AG04449 (cell line): ENCODE data around the gene MX2.

Experiments
- CTCF ChIA-PET: fragments of 350-600 bp; formaldehyde crosslinking; extraction: SDS; loops from one replicate; lab custom pipeline; 2021; ENCODE audit warnings: antibody characterized with exemption; lab: Yijun Ruan, JAX
- POLR2A ChIA-PET: fragments of 400-600, 350-600 bp; formaldehyde crosslinking; extraction: SDS; loops from one replicate; lab custom pipeline; 2020; ENCODE audit warnings: antibody characterized with exemption, inconsistent platforms; lab: Yijun Ruan, JAX
- DNase-seq: peaks from one replicate; pipeline ENCODE4 v3.0.0-alpha.2; 2010; ENCODE audit warnings: low read depth, low spot score
- H3K4me3 ChIP-seq: 2 replicates; pipeline ENCODE4 v1.5.1; 2011; ENCODE audit warnings: low read depth, mild to moderate bottlenecking, control low read depth, low read length
- CTCF ChIP-seq: IDR thresholded peaks from one replicate; pipeline ENCODE4 v1.5.1; 2011; ENCODE audit warnings: mild to moderate bottlenecking, moderate library complexity, low read length, control low read depth, inconsistent platforms; ENCODE audit not compliant: insufficient read depth; ENCODE audit errors: missing control alignments

MX2 gene

GRCh38 chr21:41348434-41348833, 13.4 kb upstream of the MX2 start:
- ChIA-PET POLR2A (no interaction called here), CTCF (no interaction called here)
- no peak for TF ChIP-seq CTCF
- no peak for DNase-seq
- no peak overlapping the region for H3K4me3 ChIP-seq

- TF ChIP-seq CTCF = no peak
- no peak for DNase-seq
- ChIA-PET POLR2A (no interaction called here), CTCF (no interaction called here)
- no peak overlapping the region for H3K4me3 ChIP-seq
Measured at GRCh38 chr21:41349126-41349525, 12.7 kb upstream of the MX2 start.

GRCh38 chr21:41349619-41350390, 12.0 kb upstream of the MX2 start:
- H3K4me3 ChIP-seq = no peak overlapping the region
- POLR2A ChIA-PET = no interaction called here
- CTCF ChIA-PET = no interaction called here
- no peak for TF ChIP-seq CTCF
- no peak for DNase-seq

- no peak for TF ChIP-seq CTCF
- DNase-seq = no peak
- CTCF ChIA-PET = no interaction called here
- H3K4me3 ChIP-seq = no peak overlapping the region
- POLR2A ChIA-PET = no interaction called here
Measured at GRCh38 chr21:41350436-41351155, 11.2 kb upstream of the MX2 start.

- CTCF ChIA-PET = interaction anchor here (1.2 kb wide), 1 partner anchor 74 kb away, joined by 3 read pairs; no protein-coding TSS in a partner anchor
- no peak for TF ChIP-seq CTCF
- POLR2A ChIA-PET = no interaction called here
- DNase-seq = no peak
- no peak overlapping the region for H3K4me3 ChIP-seq
Measured at GRCh38 chr21:41357546-41357945, 4.3 kb upstream of the MX2 start.
